ENCODE results near the gene SPOCK1.

SPOCK1 gene

GRCh38 chr5:137221943-137222342 is 277.2 kb downstream of the SPOCK1 start:
- DNase-seq (ENCODE audit: low read depth), result no peak

DNA sequence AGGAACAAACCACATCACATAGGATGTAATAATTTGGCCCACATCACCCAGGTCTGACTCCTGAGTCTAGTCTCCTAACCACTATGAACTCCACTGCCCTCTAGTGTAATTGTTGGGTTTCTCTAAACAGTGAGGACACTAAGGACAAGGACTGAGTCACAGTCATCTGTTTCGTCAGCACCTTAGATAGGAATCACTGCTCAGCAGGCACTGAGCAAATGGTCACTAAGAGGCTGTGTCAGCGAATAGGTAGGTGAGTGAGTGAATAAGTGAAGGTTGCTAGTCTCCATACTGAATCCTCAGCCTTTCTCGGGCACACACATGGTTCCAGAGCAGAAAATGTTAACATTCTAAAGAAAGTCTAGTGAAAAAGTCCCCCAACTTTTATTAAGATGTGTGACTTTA is 278.6 kb downstream of the SPOCK1 start:
- DNase-seq (ENCODE audit: low read depth), result no peak

DNA sequence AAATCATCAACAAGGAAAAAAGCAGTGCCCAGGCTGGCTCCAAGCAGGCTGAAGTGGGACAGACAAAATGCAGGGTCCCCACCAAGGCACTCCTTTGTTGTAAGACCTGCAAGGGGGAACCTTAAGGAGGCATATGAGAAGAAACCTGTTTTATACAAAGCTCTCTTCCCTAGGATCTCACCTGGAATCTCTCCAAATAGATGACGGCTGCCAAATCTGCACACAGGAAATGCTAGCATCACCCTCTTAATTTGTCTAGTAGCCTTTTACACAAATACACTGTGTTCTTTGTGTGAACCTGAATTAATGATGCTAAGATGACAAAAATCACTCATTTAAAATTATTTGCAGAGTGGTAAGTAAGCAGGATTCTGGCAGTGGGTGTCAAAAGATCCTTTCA is 280.2 kb downstream of the SPOCK1 start:
- no peak for DNase-seq (ENCODE audit: low read depth)

DNA sequence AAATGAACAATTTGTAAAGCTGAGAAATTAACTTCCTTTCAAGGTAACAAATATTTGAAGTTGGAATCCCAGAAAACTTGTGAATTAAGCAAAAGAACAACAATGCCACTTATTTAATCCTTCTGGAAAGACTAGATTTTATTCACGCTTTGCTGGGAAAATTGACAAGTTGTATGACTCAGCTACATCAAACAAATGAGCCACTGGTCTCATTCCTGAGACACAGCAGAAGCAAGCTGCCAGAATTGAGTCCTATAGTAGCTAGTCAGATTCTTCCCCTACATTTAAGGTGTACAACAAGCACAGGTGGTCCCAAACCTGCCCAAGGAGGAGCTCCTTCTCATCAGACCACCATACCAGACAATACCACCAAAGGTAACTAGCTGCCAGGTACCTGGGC is 280.7 kb downstream of the SPOCK1 start:
- DNase-seq (ENCODE audit: low read depth), result no peak

DNA sequence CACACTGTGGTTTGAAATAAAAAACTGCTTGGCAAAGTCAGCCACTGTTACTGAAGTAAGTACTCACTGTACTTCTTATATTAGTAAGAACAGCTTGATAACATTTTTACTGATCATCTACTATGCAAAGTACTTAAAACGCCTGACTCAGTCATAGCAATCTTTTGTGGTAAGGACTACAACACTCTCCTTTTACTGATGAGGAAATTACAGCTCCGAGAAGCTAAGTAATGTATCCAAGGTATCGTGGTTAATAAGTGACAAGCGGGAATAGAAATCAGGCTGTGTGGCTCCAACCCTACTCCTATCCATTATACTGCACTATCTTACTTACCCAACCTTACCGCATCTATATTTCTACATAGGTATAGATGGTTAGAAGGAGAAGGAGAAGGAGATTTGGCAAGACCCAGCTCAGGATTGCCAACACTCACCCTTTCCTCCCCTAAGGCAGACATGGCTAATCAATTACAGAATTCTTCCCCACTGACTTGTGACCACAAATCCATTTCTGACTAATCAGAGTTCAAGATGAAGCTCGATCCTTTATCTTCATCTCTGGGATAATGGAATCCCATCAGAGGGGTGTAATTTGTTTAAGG is 281.4 kb downstream of the SPOCK1 start:
- no peak for DNase-seq (ENCODE audit: low read depth)

DNA sequence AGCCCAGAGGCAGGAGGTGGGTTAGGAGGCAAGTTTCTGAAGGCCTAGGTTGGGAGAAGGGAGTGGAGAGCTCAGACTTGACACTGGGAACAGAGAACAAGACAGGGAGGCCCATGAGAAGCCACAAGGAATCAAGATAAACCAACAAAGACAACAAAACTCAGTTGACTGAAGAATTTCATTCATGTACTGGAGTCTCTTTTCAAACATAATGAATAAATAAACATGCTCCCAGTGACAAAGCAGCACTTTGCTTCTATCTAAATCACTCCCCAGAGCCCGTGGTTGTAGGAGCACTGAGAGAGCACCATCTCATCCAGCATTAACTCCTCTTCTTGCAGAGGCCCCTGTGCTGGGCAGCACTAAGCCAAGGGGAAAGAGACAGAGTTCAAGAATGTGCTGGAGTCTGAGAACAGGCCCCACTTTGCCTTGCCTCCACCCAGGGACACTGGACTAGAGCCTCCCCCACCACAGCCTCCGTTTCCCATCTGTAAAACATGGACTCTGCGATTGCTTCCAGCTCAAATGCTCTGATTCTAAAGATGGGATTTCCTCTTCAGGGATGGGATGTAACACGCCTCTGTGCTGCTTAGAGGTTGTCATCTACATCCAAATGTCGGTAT is 282.0 kb downstream of the SPOCK1 start:
- no peak for DNase-seq (ENCODE audit: low read depth)

GRCh38 chr5:137215780-137216179 is 283.3 kb downstream of the SPOCK1 start:
- DNase-seq (ENCODE audit: low read depth), result no peak

DNA sequence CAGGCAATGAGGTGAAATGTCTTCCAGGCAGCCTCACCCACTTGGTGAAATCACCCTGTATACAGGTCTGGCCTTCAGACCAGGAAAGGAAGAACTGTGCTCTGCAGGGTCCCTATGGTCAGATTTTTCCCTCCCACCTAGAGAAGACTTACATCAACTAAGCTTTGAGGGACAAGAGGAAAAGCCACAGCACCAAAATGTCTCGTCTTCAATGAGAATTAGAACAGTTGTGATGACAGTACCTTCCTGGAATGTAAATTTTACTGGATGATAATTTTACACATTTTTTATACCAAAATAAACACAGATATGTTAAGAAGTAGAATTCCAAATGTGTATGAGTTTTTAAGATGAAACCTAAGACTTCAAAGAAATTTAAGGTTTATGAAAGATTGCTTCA is 283.9 kb downstream of the SPOCK1 start:
- no peak for DNase-seq (ENCODE audit: low read depth)

DNA sequence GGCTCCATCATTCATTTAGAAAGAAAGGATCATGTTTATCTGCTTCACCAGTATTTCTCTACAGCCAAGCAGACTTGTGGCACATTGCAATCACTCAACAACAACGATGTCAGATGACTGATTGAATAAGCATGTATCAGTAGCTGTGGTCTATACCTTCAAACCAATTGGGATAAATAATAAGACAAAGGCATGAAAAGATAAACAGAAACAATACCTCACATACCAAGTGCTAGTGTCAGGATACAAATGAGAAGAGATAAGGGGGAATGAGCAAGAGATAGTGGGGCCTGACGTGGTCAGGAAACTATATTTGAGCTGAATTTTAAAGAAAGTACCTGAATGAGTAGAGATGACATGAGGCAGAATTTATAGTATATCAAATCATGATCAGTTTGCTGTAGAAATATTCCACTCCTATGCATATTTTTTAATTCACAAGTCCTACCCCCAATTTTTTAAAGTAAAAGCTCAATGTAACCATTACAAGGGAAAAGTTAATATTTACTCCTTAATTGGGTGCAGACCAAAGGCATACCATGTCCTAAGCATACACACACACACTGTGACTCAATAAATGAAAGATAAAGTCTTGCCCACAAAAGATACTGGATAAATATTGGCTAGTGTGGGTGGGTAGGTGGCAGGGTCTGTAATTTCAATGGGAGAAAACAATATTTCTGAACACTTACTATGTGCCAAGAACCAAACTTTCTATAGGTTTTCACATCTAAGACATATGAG is 284.5 kb downstream of the SPOCK1 start:
- no peak for DNase-seq (ENCODE audit: low read depth)

DNA sequence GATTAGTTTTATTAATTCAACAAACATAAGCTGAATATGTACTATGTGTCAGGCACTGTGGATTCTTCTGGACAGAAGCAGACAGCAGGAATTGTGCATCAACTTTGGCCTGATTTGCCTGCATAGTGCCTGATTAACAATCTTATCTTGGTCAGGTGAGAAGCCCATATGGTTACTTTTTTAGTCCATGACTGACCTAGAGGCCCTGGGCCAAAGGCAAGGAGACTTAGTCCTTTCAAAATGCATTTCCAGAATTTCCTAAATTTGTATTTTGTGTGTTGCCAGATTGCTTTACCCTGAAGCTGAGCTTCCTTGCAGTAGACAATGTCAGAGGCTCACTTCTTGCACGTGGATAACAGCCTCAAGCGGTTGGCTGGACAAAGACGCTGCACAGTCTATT is 286.7 kb downstream of the SPOCK1 start:
- DNase-seq (ENCODE audit: low read depth), result no peak

GRCh38 chr5:137209232-137209809 is 289.8 kb downstream of the SPOCK1 start:
- DNase-seq (ENCODE audit: low read depth), result no peak

DNA sequence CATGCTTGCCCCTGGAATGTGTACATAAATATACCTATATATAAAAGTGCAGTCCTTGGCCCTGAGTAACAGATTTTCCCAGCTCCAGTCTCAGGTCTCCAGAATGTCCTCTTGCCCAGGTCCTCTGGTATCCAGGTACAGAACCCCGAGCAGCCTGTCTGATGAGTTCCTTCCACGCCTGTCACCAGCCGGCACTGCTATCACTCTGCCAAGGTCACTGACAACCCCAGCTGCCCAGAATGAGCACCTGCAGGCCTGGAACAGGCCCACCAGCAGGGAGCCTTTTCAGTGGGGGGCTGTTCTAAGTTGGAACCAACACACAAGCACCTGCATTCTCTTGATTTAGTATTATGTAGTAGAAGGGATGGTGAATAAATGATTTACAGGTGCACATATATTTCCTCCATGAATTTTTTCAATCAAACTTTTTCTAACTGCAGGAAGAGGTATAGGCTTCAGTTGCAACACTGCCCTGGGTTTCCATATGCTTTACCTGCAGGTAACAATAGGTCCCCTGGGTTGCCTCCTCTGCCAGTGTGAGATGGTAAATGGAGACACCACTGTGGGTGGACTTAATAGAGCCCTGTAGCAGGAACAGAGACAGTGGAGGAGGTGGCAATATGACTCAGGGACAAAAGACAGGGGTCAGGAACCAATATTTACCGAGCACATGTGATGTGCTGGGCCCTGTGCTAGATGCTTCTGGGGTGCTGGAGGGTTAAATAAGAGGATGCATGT is 291.9 kb downstream of the SPOCK1 start:
- DNase-seq (ENCODE audit: low read depth), result no peak

DNA sequence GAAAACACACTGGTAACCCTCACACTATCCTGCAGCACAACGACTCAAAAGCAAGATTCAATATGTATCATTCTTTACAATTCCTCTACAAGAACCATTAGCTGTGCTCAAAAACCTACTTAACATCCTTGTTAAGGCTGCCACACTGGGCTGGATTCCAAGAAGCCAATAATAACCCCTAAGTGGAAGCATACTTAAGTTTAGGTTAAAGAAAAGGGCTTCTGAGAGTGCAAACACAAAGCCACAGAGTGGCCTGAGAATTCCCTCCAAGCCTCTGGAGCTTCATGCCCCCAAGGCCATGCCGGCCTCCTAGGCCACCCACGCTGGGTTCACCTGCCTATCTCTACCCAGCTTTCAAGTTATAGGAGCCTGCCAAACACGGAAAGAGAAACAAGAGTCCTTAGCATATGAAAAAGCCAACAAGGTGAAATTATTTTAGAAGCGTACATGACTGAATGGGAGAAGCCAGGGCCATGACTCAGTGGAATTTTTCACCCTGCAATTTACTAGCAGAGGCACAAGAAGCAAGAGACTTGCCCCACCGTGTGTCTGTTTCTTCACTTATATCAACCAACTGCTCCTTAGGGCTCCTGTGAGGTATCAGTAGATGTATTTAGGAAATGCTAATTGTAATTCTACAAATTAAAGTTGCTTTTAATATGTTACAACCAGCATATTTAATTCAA is 293.0 kb downstream of the SPOCK1 start:
- no peak for DNase-seq (ENCODE audit: low read depth)

- DNase-seq (ENCODE audit: low read depth), result no peak
Observed at GRCh38 chr5:137205231-137206027, 293.7 kb downstream of the SPOCK1 start.

DNA sequence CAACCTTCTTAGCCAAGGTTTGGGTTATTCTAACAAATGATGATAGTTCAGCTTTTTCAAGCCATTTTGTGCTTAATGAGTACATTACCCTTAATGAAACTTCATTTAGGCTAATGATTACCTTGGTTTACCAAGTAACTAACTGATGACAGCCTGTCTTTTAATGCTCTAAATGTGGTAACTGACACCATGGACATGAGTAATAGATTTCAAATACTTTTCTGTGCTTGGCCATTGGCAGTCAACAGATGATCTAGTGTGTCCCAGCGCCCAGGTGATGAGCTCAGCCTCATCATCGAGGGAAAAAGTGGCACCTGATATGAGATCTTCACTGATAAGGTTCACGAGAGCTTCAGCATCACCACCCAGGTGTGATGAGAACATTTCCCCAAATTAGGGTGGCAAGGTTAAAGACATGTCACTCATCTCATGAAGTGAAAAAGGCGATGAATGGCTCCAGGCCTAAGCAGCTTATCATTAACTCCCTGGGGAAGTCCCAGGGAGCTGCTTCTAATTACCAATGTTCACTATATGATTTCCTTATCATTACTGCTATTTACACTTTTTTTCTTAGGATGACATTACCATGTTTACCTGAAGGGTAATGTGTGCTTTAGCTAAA is 296.0 kb downstream of the SPOCK1 start:
- no peak for DNase-seq (ENCODE audit: low read depth)

DNA sequence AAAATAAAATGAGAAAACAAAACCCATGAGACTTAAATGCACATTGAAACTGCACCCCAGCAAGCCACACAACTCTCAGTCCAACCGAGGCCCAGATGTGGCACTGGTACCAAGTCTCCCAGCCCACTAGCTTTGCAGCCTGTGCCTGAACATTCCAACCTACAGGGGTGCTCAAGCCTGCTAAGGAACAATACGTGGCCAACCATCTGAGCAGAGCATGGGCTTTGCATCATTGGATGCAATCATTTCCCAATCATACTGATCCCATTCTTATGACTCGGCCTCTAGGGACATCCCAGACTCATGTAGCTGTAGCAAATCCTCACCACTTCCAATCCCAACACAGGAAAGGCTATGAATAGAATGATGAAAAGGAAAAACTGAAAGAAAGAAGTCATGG is 297.2 kb downstream of the SPOCK1 start:
- DNase-seq (ENCODE audit: low read depth), result no peak

- no peak for DNase-seq (ENCODE audit: low read depth)
Observed at GRCh38 chr5:137200906-137201700, 298.0 kb downstream of the SPOCK1 start.

GRCh38 chr5:137199966-137200365 is 299.2 kb downstream of the SPOCK1 start:
- no peak for DNase-seq (ENCODE audit: low read depth)

- DNase-seq (ENCODE audit: low read depth), result no peak
Observed at GRCh38 chr5:137199201-137199600, 299.9 kb downstream of the SPOCK1 start.

GRCh38 chr5:137195483-137195882 is 303.6 kb downstream of the SPOCK1 start:
- DNase-seq (ENCODE audit: low read depth), result no peak

Measured in activated T-cell treated with anti-CD3 and anti-CD28 coated beads for 24 hours (primary cell).